Lower lobe of right lung (tissue), 2 donors: ENCODE results near the gene TMEM176B. TPM values are rescaled to one million over a fixed set of nuclear protein-coding genes. Genes with fewer than 3 reads are reported as not detected.
A peak's percentile ranks its signal among the peaks of the same experiment; 100 is the strongest.

Source experiments
- ATAC-seq, 2 donors: fragments of 200-7000 bp; cut with Tn5 transposase; one replicate each; pipeline ENCODE4 v1.9.1; 2020 to 2022; ENCODE audit warnings: mild to moderate bottlenecking in 2 of 2, moderate library complexity in 2 of 2
- DNase-seq: peaks from one replicate; pipeline ENCODE4 v3.0.0-alpha.2; 2020
- H3K27ac ChIP-seq: fragments of 200-600 bp; one replicate; pipeline ENCODE4 v1.8.0; 2022
- H3K27me3 ChIP-seq: fragments of 200-600 bp; one replicate; pipeline ENCODE4 v1.8.0; 2022; ENCODE audit warnings: low read depth
- H3K36me3 ChIP-seq: fragments of 200-600 bp; one replicate; pipeline ENCODE4 v1.8.0; 2022; ENCODE audit warnings: mild to moderate bottlenecking
- H3K4me1 ChIP-seq: fragments of 200-600 bp; one replicate; pipeline ENCODE4 v1.8.0; 2022
- H3K4me3 ChIP-seq: fragments of 200-600 bp; one replicate; pipeline ENCODE4 v1.8.0; 2022; ENCODE audit warnings: mild to moderate bottlenecking
- H3K9me3 ChIP-seq: fragments of 200-600 bp; one replicate; pipeline ENCODE4 v1.8.0; 2022
- CTCF ChIP-seq: fragments of 200-600 bp; IDR thresholded peaks from one replicate; pipeline ENCODE4 v1.8.0; 2022; ENCODE audit warnings: antibody characterized with exemption, mild to moderate bottlenecking
- intact Hi-C: fragments of 100-400 bp; cut with DNase I; formaldehyde crosslinking; loops from one replicate; pipeline ENCODE4 v1.11.0; 2022
- total RNA-seq: library from RNA; stranded (reverse); fragmentation: NEBNext Ultra II Directional; extraction: Animal tissue kit (Norgen Biotek cat#: 25700); gene quantifications from one replicate; pipeline ENCODE4 v1.2.1, GENCODE V29; 2021
- donor health status: DM: no; HTN: yes; CAD: no; lungs with severe emphysema.

TMEM176B gene
- total RNA-seq, 1 donor from 2014 or later, result 69.4 TPM

GRCh38 chr7:150800581-150801241 lies 547 bp upstream of the TMEM176B start, which contains the start of gene TMEM176A:
Gene TMEM176A (plus strand): TSS chr7:150800769. CDS start chr7:150801551, 782 bp downstream.
- no peaks in the 10 kb centered on the region for H3K4me1 ChIP-seq
- peaks cover 34% of the 10 kb centered on the region for H3K27me3 ChIP-seq
- H3K27ac ChIP-seq, result peak within 1 kb of the TSS; percentile 72
- DNase-seq, result no peak
- peak within 1 kb of the TSS; percentile 63 for H3K4me3 ChIP-seq
- intact Hi-C loops, result no loop called here
- H3K36me3 ChIP-seq, result peaks cover 16% of the 10 kb centered on the region
- ATAC-seq, result peak; percentile 60 to 65
- H3K9me3 ChIP-seq, result peaks cover under 1% of the 10 kb centered on the region
- TF ChIP-seq CTCF, result no peak

GRCh38 chr7:150799156-150799555 lies 1.0 kb downstream of the TMEM176B start:
- Histone ChIP-seq H3K4me3 (peak overlapping the region; percentile 63), H3K27ac (peak overlapping the region; percentile 72), H3K27me3 (peaks cover 34% of the 10 kb centered on the region), H3K36me3 (peaks cover 24% of the 10 kb centered on the region), H3K4me1 (no peaks in the 10 kb centered on the region), H3K9me3 (no peaks in the 10 kb centered on the region)
- no peak for ATAC-seq
- intact Hi-C loops, result no loop called here
- no peak for TF ChIP-seq CTCF
- no peak for DNase-seq

- TF ChIP-seq CTCF, result no peak
- Histone ChIP-seq H3K27me3 (peaks cover 33% of the 10 kb centered on the region), H3K27ac (no peak overlapping the region), H3K36me3 (peaks cover 17% of the 10 kb centered on the region), H3K4me1 (no peaks in the 10 kb centered on the region), H3K4me3 (no peak overlapping the region), H3K9me3 (no peaks in the 10 kb centered on the region)
- intact Hi-C loops, result no loop called here
- no peak for DNase-seq
- ATAC-seq, result no peak
Observed at GRCh38 chr7:150797661-150798060, 2.5 kb downstream of the TMEM176B start.

- H3K27ac ChIP-seq, result no peak overlapping the region
- H3K4me1 ChIP-seq, result peaks cover 7% of the 10 kb centered on the region
- ATAC-seq (no peak), DNase-seq (no peak)
- H3K36me3 ChIP-seq, result peaks cover 25% of the 10 kb centered on the region
- H3K4me3 ChIP-seq, result no peak overlapping the region
- H3K9me3 ChIP-seq, result no peaks in the 10 kb centered on the region
- TF ChIP-seq CTCF, result no peak
- no peaks in the 10 kb centered on the region for H3K27me3 ChIP-seq
- intact Hi-C loops, result no loop called here
Observed at GRCh38 chr7:150793569-150794238, 6.5 kb downstream of the TMEM176B start.

- no peak overlapping the region for H3K4me3 ChIP-seq
- intact Hi-C loops, result no loop called here
- peaks cover 25% of the 10 kb centered on the region for H3K36me3 ChIP-seq
- ATAC-seq (no peak), DNase-seq (no peak)
- no peaks in the 10 kb centered on the region for H3K27me3 ChIP-seq
- no peak for TF ChIP-seq CTCF
- H3K27ac ChIP-seq, result no peak overlapping the region
- no peaks in the 10 kb centered on the region for H3K9me3 ChIP-seq
- peaks cover 24% of the 10 kb centered on the region for H3K4me1 ChIP-seq
Observed at GRCh38 chr7:150791746-150792452, 8.3 kb downstream of the TMEM176B start.
